ENCODE results near the gene TSPAN15. TPM values are rescaled to one million over a fixed set of nuclear protein-coding genes. Genes with fewer than 3 reads are reported as not detected.
"Not testable (repeated sequence)": the region's sequence is repeated elsewhere in the genome, so short reads cannot be mapped to it uniquely, and the experiment has no call there.

Gene TSPAN15
- polyA plus RNA-seq, 12 donors, result 38.6 to 92.3 (median 71.5) TPM; not detected in 1

- no peak for DNase-seq
Observed at GRCh38 chr10:69517271-69517848, 66.1 kb downstream of the TSPAN15 start.

- no peak for DNase-seq
Observed at GRCh38 chr10:69527961-69528360, 76.7 kb downstream of the TSPAN15 start.

- DNase-seq, result no peak
Observed at GRCh38 chr10:69533658-69534057, 82.4 kb downstream of the TSPAN15 start.

GRCh38 chr10:69536521-69536920, 85.3 kb downstream of the TSPAN15 start:
- DNase-seq, result not testable (repeated sequence)

GRCh38 chr10:69537449-69537848, 86.2 kb downstream of the TSPAN15 start:
- no peak for DNase-seq

DNA sequence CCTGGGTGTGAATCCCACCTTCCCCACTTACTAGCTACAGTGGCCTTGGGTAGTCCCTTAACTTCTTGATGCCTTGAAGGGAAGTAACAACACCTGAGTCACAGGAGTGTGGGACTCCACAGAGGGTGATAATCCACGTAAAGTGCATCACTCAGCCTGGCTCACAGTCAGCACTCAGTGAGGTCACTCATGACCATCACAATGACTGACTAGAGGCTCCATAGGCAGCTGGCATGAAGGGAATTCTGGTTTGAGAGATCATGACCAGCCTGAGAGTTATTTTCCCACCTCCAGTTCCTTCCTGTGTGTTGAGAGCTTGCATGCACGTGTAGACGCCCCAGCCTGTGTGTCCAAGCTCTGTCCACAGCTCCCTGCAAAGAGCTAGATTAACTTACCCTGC, 87.2 kb downstream of the TSPAN15 start:
- no peak for DNase-seq

DNA sequence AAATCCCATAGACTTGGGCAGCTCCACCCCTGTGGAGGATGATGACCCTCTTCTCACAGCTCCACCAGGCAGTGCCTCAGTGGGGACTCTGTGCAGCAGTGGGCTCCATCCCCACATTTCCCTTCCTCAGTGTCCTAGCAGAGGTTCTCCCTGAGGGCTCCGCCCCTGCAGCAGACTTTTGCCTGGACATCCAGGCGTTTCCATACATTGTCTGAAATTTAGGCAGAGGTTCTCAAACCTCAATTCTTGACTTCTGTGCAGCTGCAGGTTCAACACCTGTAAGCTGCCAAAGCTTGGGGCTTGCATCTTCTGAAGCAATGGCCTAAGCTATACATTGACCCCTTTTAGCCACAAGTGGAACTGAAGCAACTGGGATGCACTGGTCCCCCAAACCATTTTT, 90.2 kb downstream of the TSPAN15 start:
- DNase-seq, result no peak

DNA sequence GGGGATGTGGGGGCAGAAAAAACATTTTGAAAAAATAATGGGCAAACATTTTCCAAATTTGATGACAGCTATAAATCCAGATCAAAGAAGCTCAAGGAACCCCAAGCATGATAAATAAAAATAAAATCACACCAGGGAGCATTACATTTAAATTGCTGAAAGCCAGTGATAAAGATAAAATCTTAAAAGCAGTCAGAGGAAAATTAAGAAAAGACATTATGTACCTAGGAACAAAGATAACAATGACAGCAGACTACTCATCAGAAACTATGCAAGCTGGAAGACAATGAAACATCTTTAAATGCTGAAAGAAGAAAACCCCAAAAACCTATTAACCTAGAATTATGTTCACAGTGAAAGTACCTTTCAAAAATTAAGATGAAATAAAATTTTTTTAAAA, 98.7 kb downstream of the TSPAN15 start:
- no peak for DNase-seq

GRCh38 chr10:69552268-69552667, 101.0 kb downstream of the TSPAN15 start:
- no peak for DNase-seq

DNA sequence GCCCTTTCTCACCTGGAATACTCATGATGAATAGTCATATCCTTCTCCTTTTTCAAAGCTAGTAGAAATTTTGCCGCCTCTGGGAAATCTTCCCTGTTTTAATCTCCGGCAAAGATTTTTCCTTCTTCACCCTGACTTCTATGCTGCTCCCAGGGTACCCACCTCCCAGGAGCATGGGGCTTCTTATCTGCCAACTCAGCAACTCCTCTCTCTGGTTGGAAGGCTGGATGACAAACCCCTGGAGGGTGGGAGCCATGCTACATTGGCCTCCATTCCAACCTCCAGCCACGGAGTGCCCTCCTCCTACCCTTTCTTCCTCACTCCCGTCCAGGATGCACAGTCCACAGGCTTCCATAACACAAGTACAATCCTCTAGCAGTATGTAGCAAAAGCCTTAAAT, 102.1 kb downstream of the TSPAN15 start:
- DNase-seq, result no peak

- no peak for DNase-seq
Observed at GRCh38 chr10:69554611-69555010, 103.3 kb downstream of the TSPAN15 start.

Other genes starting within 250 kb of the TSPAN15 start
- gene HKDC1, start 231.1 kb upstream of the TSPAN15 start, polyA plus RNA-seq (ENCODE audit: insufficient read length in 12 of 12), result 1 to 10 TPM in 1 of 12 donors, under 1 TPM in 9, not detected in 2; 0.05 to 2.8 (median 0.12) TPM
- gene HK1, start 173.0 kb upstream of the TSPAN15 start, polyA plus RNA-seq (ENCODE audit: insufficient read length in 12 of 12), result 10 to 100 TPM in 11 of 12 donors, not detected in 1; 20.9 to 50.4 (median 31.1) TPM
- under 1 TPM in 10 of 12 donors, not detected in 2; 0.24 to 0.74 (median 0.54) TPM for gene TACR2, start 34.5 kb upstream of the TSPAN15 start, polyA plus RNA-seq (ENCODE audit: insufficient read length in 12 of 12)
- gene NEUROG3, start 122.0 kb downstream of the TSPAN15 start, polyA plus RNA-seq (ENCODE audit: insufficient read length in 12 of 12), result not detected
- gene FAM241B, start 178.8 kb downstream of the TSPAN15 start, polyA plus RNA-seq (ENCODE audit: insufficient read length in 12 of 12), result under 1 TPM in 9 of 12 donors, not detected in 3; 0.25 to 0.83 (median 0.37) TPM